Measurements from ENCODE around the gene TBC1D22A.

TBC1D22A gene

GRCh38 chr22:47199261-47199978, 437.0 kb downstream of the TBC1D22A start:
- no peak for DNase-seq

- no peak for DNase-seq
Observed at GRCh38 chr22:47199979-47200272, 437.5 kb downstream of the TBC1D22A start.

GRCh38 chr22:47200273-47201051, 438.0 kb downstream of the TBC1D22A start:
- no peak for DNase-seq

GRCh38 chr22:47201186-47201995, 438.9 kb downstream of the TBC1D22A start:
- no peak for DNase-seq

- DNase-seq: no peak
Observed at GRCh38 chr22:47201996-47202818, 439.8 kb downstream of the TBC1D22A start.

- DNase-seq: no peak
Observed at GRCh38 chr22:47202819-47203553, 440.5 kb downstream of the TBC1D22A start.

GRCh38 chr22:47203554-47203991, 441.1 kb downstream of the TBC1D22A start:
- no peak for DNase-seq

- no peak for DNase-seq
Observed at GRCh38 chr22:47204002-47204979, 441.8 kb downstream of the TBC1D22A start.

- DNase-seq: no peak
Observed at GRCh38 chr22:47205081-47205491, 442.6 kb downstream of the TBC1D22A start.

GRCh38 chr22:47205554-47205953, 443.1 kb downstream of the TBC1D22A start:
- no peak for DNase-seq

GRCh38 chr22:47206164-47206563, 443.7 kb downstream of the TBC1D22A start:
- DNase-seq: no peak

GRCh38 chr22:47206666-47207218, 444.3 kb downstream of the TBC1D22A start:
- DNase-seq: no peak

GRCh38 chr22:47207387-47207786, 444.9 kb downstream of the TBC1D22A start:
- DNase-seq: no peak

- no peak for DNase-seq
Observed at GRCh38 chr22:47207846-47208554, 445.6 kb downstream of the TBC1D22A start.

- no peak for DNase-seq
Observed at GRCh38 chr22:47208630-47209029, 446.2 kb downstream of the TBC1D22A start.

GRCh38 chr22:47209040-47209514, 446.6 kb downstream of the TBC1D22A start:
- DNase-seq: no peak

GRCh38 chr22:47209547-47210023, 447.1 kb downstream of the TBC1D22A start:
- DNase-seq: no peak

GRCh38 chr22:47210112-47210657, 447.7 kb downstream of the TBC1D22A start:
- DNase-seq: no peak

- DNase-seq: no peak
Observed at GRCh38 chr22:47210686-47211085, 448.2 kb downstream of the TBC1D22A start.
